ENCODE measurements around the gene ERAP2. TPM values are rescaled to one million over a fixed set of nuclear protein-coding genes. Genes with fewer than 3 reads are reported as not detected.

ERAP2 gene
- total RNA-seq, 1 experiment from 2014 or later, result 4.5 TPM

- H3K4me3 ChIP-seq (ENCODE audit: low read depth, low read length), result no peak overlapping the region
- no peaks in the 10 kb centered on the region for H3K27me3 Mint-ChIP-seq (ENCODE audit: insufficient read depth, unreplicated experiment)
- H3K36me3 ChIP-seq (ENCODE audit: control insufficient read depth, insufficient read depth, low read length), result no peaks in the 10 kb centered on the region
- H3K27ac Mint-ChIP-seq (ENCODE audit: unreplicated experiment), result peak overlapping the region; percentile 12
- BruUV-seq (replicated peaks), result no TSS peak
- intact Hi-C loops (cut with micrococcal nuclease; ENCODE audit: unreplicated experiment), result no loop called here
- no peak for TF ChIP-seq CTCF (IDR thresholded peaks at IDR 0.05; ENCODE audit: insufficient read depth in 1 of 2, low read depth in 1 of 2, low read length in 1 of 2, severe bottlenecking in 1 of 2, unreplicated experiment in 1 of 2)
- ChIA-PET POLR2A (no interaction called here), CTCF (no interaction called here)
- no peaks in the 10 kb centered on the region for H3K9me3 ChIP-seq
- H3K4me1 Mint-ChIP-seq (ENCODE audit: low read depth, unreplicated experiment), result peaks cover 18% of the 10 kb centered on the region
- H3K9me3 Mint-ChIP-seq (ENCODE audit: unreplicated experiment), result no peaks in the 10 kb centered on the region
- no peak overlapping the region for H3K4me3 Mint-ChIP-seq (ENCODE audit: unreplicated experiment)
- no peaks in the 10 kb centered on the region for H3K27me3 ChIP-seq (replicated peaks; ENCODE audit: control insufficient read depth, insufficient read depth, low read length)
- H3K4me1 ChIP-seq, result peaks cover 8% of the 10 kb centered on the region; the same call in 1 of the 2 replicates
- H3K36me3 Mint-ChIP-seq (ENCODE audit: insufficient read depth, unreplicated experiment), result no peaks in the 10 kb centered on the region
- no peak for DNase-seq
Observed at GRCh38 chr5:96880444-96881164, 4.3 kb downstream of the ERAP2 start.

- peaks cover 13% of the 10 kb centered on the region for H3K4me1 Mint-ChIP-seq (ENCODE audit: low read depth, unreplicated experiment)
- intact Hi-C loops (cut with micrococcal nuclease; ENCODE audit: unreplicated experiment), result no loop called here
- TF ChIP-seq CTCF (IDR thresholded peaks at IDR 0.05; ENCODE audit: insufficient read depth in 1 of 2, low read depth in 1 of 2, low read length in 1 of 2, severe bottlenecking in 1 of 2, unreplicated experiment in 1 of 2), result no peak
- H3K9me3 ChIP-seq, result no peaks in the 10 kb centered on the region
- H3K4me1 ChIP-seq, result 0 out of 2 replicates have a peak, but pooled peaks cover 5% of the 10 kb centered on the region
- ChIA-PET POLR2A (no interaction called here), CTCF (no interaction called here)
- DNase-seq, result no peak
- H3K36me3 ChIP-seq (ENCODE audit: control insufficient read depth, insufficient read depth, low read length), result no peaks in the 10 kb centered on the region
- H3K36me3 Mint-ChIP-seq (ENCODE audit: insufficient read depth, unreplicated experiment), result no peaks in the 10 kb centered on the region
- no peak overlapping the region for H3K4me3 Mint-ChIP-seq (ENCODE audit: unreplicated experiment)
- H3K27me3 ChIP-seq (replicated peaks; ENCODE audit: control insufficient read depth, insufficient read depth, low read length), result no peaks in the 10 kb centered on the region
- no TSS peak for BruUV-seq (replicated peaks)
- no peak overlapping the region for H3K4me3 ChIP-seq (ENCODE audit: low read depth, low read length)
- no peak overlapping the region for H3K27ac Mint-ChIP-seq (ENCODE audit: unreplicated experiment)
- H3K27me3 Mint-ChIP-seq (ENCODE audit: insufficient read depth, unreplicated experiment), result no peaks in the 10 kb centered on the region
- H3K9me3 Mint-ChIP-seq (ENCODE audit: unreplicated experiment), result no peaks in the 10 kb centered on the region
Observed at GRCh38 chr5:96881511-96882115, 5.3 kb downstream of the ERAP2 start.

GRCh38 chr5:96883871-96884270 lies 7.6 kb downstream of the ERAP2 start:
- ChIA-PET POLR2A (no interaction called here), CTCF (no interaction called here)
- H3K4me3 Mint-ChIP-seq (ENCODE audit: unreplicated experiment), result no peak overlapping the region
- no peaks in the 10 kb centered on the region for H3K9me3 ChIP-seq
- no TSS peak for BruUV-seq (replicated peaks)
- H3K27me3 ChIP-seq (replicated peaks; ENCODE audit: control insufficient read depth, insufficient read depth, low read length), result no peaks in the 10 kb centered on the region
- TF ChIP-seq CTCF (IDR thresholded peaks at IDR 0.05; ENCODE audit: insufficient read depth in 1 of 2, low read depth in 1 of 2, low read length in 1 of 2, severe bottlenecking in 1 of 2, unreplicated experiment in 1 of 2), result no peak
- peaks cover 13% of the 10 kb centered on the region for H3K4me1 Mint-ChIP-seq (ENCODE audit: low read depth, unreplicated experiment)
- H3K27me3 Mint-ChIP-seq (ENCODE audit: insufficient read depth, unreplicated experiment), result no peaks in the 10 kb centered on the region
- no peaks in the 10 kb centered on the region for H3K36me3 ChIP-seq (ENCODE audit: control insufficient read depth, insufficient read depth, low read length)
- no peaks in the 10 kb centered on the region for H3K9me3 Mint-ChIP-seq (ENCODE audit: unreplicated experiment)
- no peak overlapping the region for H3K27ac Mint-ChIP-seq (ENCODE audit: unreplicated experiment)
- H3K4me3 ChIP-seq (ENCODE audit: low read depth, low read length), result no peak overlapping the region
- no peaks in the 10 kb centered on the region for H3K36me3 Mint-ChIP-seq (ENCODE audit: insufficient read depth, unreplicated experiment)
- H3K4me1 ChIP-seq, result 0 out of 2 replicates have a peak, but pooled peaks cover 5% of the 10 kb centered on the region
- intact Hi-C loops (cut with micrococcal nuclease; ENCODE audit: unreplicated experiment), result no loop called here
- DNase-seq, result no peak
